HepG2 (cell line): ENCODE results near the gene TAF1B. TPM values are rescaled to one million over a fixed set of nuclear protein-coding genes. Genes with fewer than 3 reads are reported as not detected.

ENCODE experiments used
- ATAC-seq: fragments of 200-7000 bp; cut with Tn5 transposase; 3 replicates; pipeline ENCODE4 v1.9.1; 2020; ENCODE audit warnings: mild to moderate bottlenecking, moderate library complexity
- BruUV-seq: library from RNA; stranded (reverse); fragments of 400-500 nt; replicated peaks from 2 replicates; lab custom pipeline; 2021; lab: Mats Ljungman, UMichigan
- CTCF ChIA-PET: fragments of 300-600 bp; formaldehyde crosslinking; extraction: SDS; loops from one replicate; lab custom pipeline; 2021; ENCODE audit warnings: low total read pairs, inconsistent platforms, low intra/inter-chr PET ratio; lab: Yijun Ruan, JAX
- POLR2A ChIA-PET: fragments of 350-600 bp; sonication (Branson Sonifier 250); formaldehyde crosslinking; loops from one replicate; lab custom pipeline; 2020; ENCODE audit warnings: antibody characterized with exemption, inconsistent platforms; lab: Yijun Ruan, JAX
- DNase-seq: peaks from one replicate; pipeline ENCODE4 v3.0.0-alpha.2; 2015; ENCODE audit warnings: low spot score
- FAIRE-seq: peaks from 3 replicates; lab custom pipeline; 2011; peaks lifted over from hg19 to GRCh38; lab: Jason Lieb, UNC
- H2AFZ ChIP-seq: one replicate; pipeline ENCODE4 v1.6.1; 2011; ENCODE audit warnings: low read length, inconsistent platforms
- H3K27ac ChIP-seq: fragments of 300-600 bp; 3 replicates; pipeline ENCODE4 v1.8.0; 2011; ENCODE audit warnings: mixed run types, mild to moderate bottlenecking, mixed read lengths, low read length, inconsistent platforms; ENCODE audit not compliant: insufficient read depth; ENCODE audit errors: extremely low read length
- H3K27me3 ChIP-seq, 2 experiments: fragments of 200-600 bp in 1 of 2; 2 replicates in 1 of 2; 3 replicates in 1 of 2; pipeline versions ENCODE4 v1.6.0 to v1.8.0; 2011; ENCODE audit warnings: low read length in 2 of 2, mild to moderate bottlenecking in 2 of 2, moderate library complexity in 2 of 2, inconsistent platforms in 1 of 2; ENCODE audit not compliant: insufficient read depth in 2 of 2, control insufficient read depth in 1 of 2
- H3K36me3 ChIP-seq, 2 experiments: fragments of 200-600 bp in 1 of 2; replicated peaks in 1 of 2; 2 replicates in 1 of 2; 3 replicates in 1 of 2; pipeline versions ENCODE4 v1.5.1 to v1.8.0; 2011; ENCODE audit warnings: low read length in 2 of 2, inconsistent platforms in 1 of 2; ENCODE audit not compliant: insufficient read depth in 2 of 2, control insufficient read depth in 1 of 2
- H3K4me1 ChIP-seq: 2 replicates; pipeline ENCODE4 v1.5.1; 2012; ENCODE audit warnings: low read length, inconsistent platforms; ENCODE audit not compliant: insufficient read depth
- H3K4me2 ChIP-seq: 2 replicates; pipeline ENCODE4 v1.6.0; 2011; ENCODE audit warnings: low read depth, low read length, inconsistent platforms
- H3K4me3 ChIP-seq, 3 experiments: fragments of 200-600 bp in 1 of 3; sonication (generic), shearing (Covaris generic) in 1 of 3; replicated peaks in 1 of 3; 2 replicates each; pipeline ENCODE4 v1.5.1; 2011 to 2016; ENCODE audit warnings: low read length in 3 of 3, inconsistent platforms in 2 of 3, low read depth in 2 of 3, mild to moderate bottlenecking in 2 of 3, control low read depth in 1 of 3, mixed read lengths in 1 of 3; ENCODE audit not compliant: insufficient read depth in 1 of 3
- H3K79me2 ChIP-seq: one replicate; pipeline ENCODE4 v1.6.1; 2011; ENCODE audit warnings: low read length, inconsistent platforms; ENCODE audit not compliant: insufficient read depth
- H3K9ac ChIP-seq: 2 replicates; pipeline ENCODE4 v1.6.0; 2011; ENCODE audit warnings: mild to moderate bottlenecking, low read depth, low read length, inconsistent platforms; ENCODE audit not compliant: insufficient read depth
- H3K9me3 ChIP-seq: 2 replicates; pipeline ENCODE4 v1.5.1; 2012; ENCODE audit warnings: mild to moderate bottlenecking, low read length
- H4K20me1 ChIP-seq: 2 replicates; pipeline ENCODE4 v1.6.0; 2011; ENCODE audit warnings: inconsistent platforms, mild to moderate bottlenecking, low read length, moderate library complexity; ENCODE audit not compliant: insufficient read depth
- FLYWCH1 ChIP-seq: sonication (generic); formaldehyde crosslinking; IDR thresholded peaks from 2 replicates; pipeline ENCODE4 v1.8.1; 2023; ENCODE audit warnings: mild to moderate bottlenecking, missing genetic modification reagents
- HNF4G ChIP-seq, 2 experiments: sonication (generic) in 1 of 2; formaldehyde crosslinking in 1 of 2; IDR thresholded peaks; 2 replicates each; pipeline versions ENCODE4 v1.4.0 to v1.6.1; 2011 to 2020; ENCODE audit warnings: borderline replicate concordance in 2 of 2, low read depth in 2 of 2, mild to moderate bottlenecking in 2 of 2, low read length in 1 of 2, missing genetic modification reagents in 1 of 2, moderate library complexity in 1 of 2
- HNRNPLL ChIP-seq: fragments of 200-400 bp; formaldehyde crosslinking; IDR thresholded peaks from 2 replicates; pipeline ENCODE4 v1.6.1; 2017; ENCODE audit warnings: mild to moderate bottlenecking, low read depth, low read length; ENCODE audit not compliant: poor library complexity, severe bottlenecking
- MTF2 ChIP-seq: sonication (generic); formaldehyde crosslinking; IDR thresholded peaks from 2 replicates; pipeline ENCODE4 v1.5.0; 2020; ENCODE audit warnings: missing genetic modification reagents, borderline replicate concordance
- PRMT3 ChIP-seq: sonication (generic); formaldehyde crosslinking; IDR thresholded peaks from 2 replicates; pipeline ENCODE4 v1.8.1; 2022; ENCODE audit warnings: low read depth, mild to moderate bottlenecking, moderate library complexity, missing genetic modification reagents, borderline replicate concordance
- RBM22 ChIP-seq: fragments of 200-400 bp; formaldehyde crosslinking; optimal IDR thresholded peaks from 2 replicates; pipeline ENCODE3; 2017; ENCODE audit warnings: mild to moderate bottlenecking, low read length, moderate library complexity
- TEAD3 ChIP-seq: optimal IDR thresholded peaks from 2 replicates; pipeline ENCODE3; 2016; ENCODE audit warnings: borderline replicate concordance
- U2AF1 ChIP-seq: fragments of 200-400 bp; formaldehyde crosslinking; optimal IDR thresholded peaks from 2 replicates; pipeline ENCODE3; 2017; ENCODE audit warnings: mild to moderate bottlenecking, low read depth, low read length
- ZFP82 ChIP-seq: sonication (generic); formaldehyde crosslinking; IDR thresholded peaks from 2 replicates; pipeline ENCODE4 v1.5.1; 2020; ENCODE audit warnings: mild to moderate bottlenecking, missing genetic modification reagents, borderline replicate concordance
- ZNF644 ChIP-seq: IDR thresholded peaks from 2 replicates; pipeline ENCODE4 v1.6.1; 2016; ENCODE audit warnings: low read depth
- ZNF790 ChIP-seq: sonication (generic); formaldehyde crosslinking; IDR thresholded peaks from 2 replicates; pipeline ENCODE4 v1.8.0; 2022; ENCODE audit warnings: missing genetic modification reagents, mild to moderate bottlenecking, borderline replicate concordance
- ZNF792 ChIP-seq: IDR thresholded peaks from 2 replicates; pipeline ENCODE4 v1.6.1; 2016
- WGBS: methylation state at CpG from one replicate; pipeline ENCODE4 v1.1.6; 2017; ENCODE audit warnings: low lambda C conversion rate; 5-methylcytosine and 5-hydroxymethylcytosine counted together
- in situ Hi-C: cut with HindIII; loops from 2 replicates; pipeline ENCODE4 v1.10.0; 2017; ENCODE audit warnings: low pct_unique_long_range_greater_than_20kb; ENCODE audit not compliant: extremely low pct_ligation_motif_present
- intact Hi-C: fragments of 100-400 bp; cut with micrococcal nuclease; formaldehyde crosslinking; loops from one replicate; pipeline ENCODE4 v1.10.0; 2022; ENCODE audit not compliant: unreplicated experiment
- polyA plus RNA-seq, 8 experiments: library from polyadenylated mRNA; depleted of rRNA in 3 of 8; stranded (reverse) in 7 of 8; unstranded in 1 of 8; fragments of >200 nt; fragmentation: Illumina TruSeq in 4 of 8; extraction: Trizol in 4 of 8; gene quantifications; 2 replicates each; pipeline versions ENCODE4 v1.2.1 to v1.2.3, GENCODE V29; 2011 to 2016; ENCODE audit warnings: low read depth in 4 of 8, missing spikeins in 1 of 8, mixed read lengths in 1 of 8; ENCODE audit not compliant: insufficient read depth in 1 of 8
- total RNA-seq, 5 experiments: library from RNA; depleted of rRNA; stranded (reverse); fragments of >200 nt; fragmentation: Illumina TruSeq; extraction: Trizol; gene quantifications; 2 replicates each; pipeline ENCODE4 v1.2.3, GENCODE V29; 2016; ENCODE audit warnings: low read depth in 1 of 5
- TF ChIP-seq, protein P1 (sequence below): sonication (generic); formaldehyde crosslinking; IDR thresholded peaks from 2 replicates; pipeline ENCODE4 v1.5.1; 2020; ENCODE audit warnings: mild to moderate bottlenecking, moderate library complexity, missing genetic modification reagents
- TF ChIP-seq, protein P2 (sequence below): sonication (generic); formaldehyde crosslinking; conservative IDR thresholded peaks from 2 replicates; pipeline ENCODE4 v1.4.0; 2020; ENCODE audit warnings: missing genetic modification reagents
- TF ChIP-seq, protein P3 (sequence below), 2 experiments: IDR thresholded peaks; 2 replicates each; pipeline ENCODE4 v1.6.1; 2011 to 2012; ENCODE audit warnings: low read length in 2 of 2, borderline replicate concordance in 1 of 2, low read depth in 1 of 2, mild to moderate bottlenecking in 1 of 2, moderate library complexity in 1 of 2

TAF1B gene
- total and polyA plus RNA-seq, 2 of the 13 experiments (the other 11 are each of a cell fraction or from before 2014, with no cell fraction given) = 13.3 to 27.7 TPM

DNA sequence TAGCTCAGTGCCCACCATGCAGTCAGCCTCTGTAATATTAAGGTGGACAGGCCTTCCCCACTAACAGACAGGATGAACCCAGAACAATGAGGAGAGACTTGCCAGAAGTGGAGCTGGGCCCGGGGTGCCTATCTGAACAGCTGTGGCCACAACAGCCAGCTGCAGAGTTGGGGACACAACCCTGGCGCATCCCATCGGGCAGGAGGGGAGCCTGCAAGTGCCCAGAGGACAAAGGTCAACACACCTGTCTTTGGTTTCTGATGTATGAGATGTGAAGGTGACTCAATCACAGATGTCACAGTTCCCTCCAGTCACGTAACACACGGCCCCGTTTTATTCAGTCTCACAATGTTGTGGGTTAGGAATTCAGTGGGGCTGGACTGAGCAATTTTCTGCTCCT, 48.2 kb upstream of the TAF1B start:
- Histone ChIP-seq H3K36me3 (no peaks in the 10 kb centered on the region), H3K4me2 (peak overlapping the region; percentile 25; the same call in 1 of the 2 replicates), H3K4me3 (no peak overlapping the region; a peak in 1 of 6 replicates), H3K27ac (no peak overlapping the region), H4K20me1 (no peaks in the 10 kb centered on the region), H3K9ac (no peak overlapping the region), H3K79me2 (no peaks in the 10 kb centered on the region), H3K27me3 (peaks cover 2 to 25% of the 10 kb centered on the region in 2 experiments; a peak in 3 of 5 replicates), H3K4me1 (peaks cover 52% of the 10 kb centered on the region), H3K9me3 (no peaks in the 10 kb centered on the region), H2AFZ (no peak overlapping the region)
- no TSS peak for BruUV-seq
- FAIRE-seq = no peak
- in situ Hi-C loops (loop anchor here (5.0 kb wide), 1 partner anchor 252 kb away; no protein-coding TSS in a partner anchor), intact Hi-C loops (no loop called here)
- ChIA-PET CTCF (no interaction called here), POLR2A (no interaction called here)
- DNase-seq = no peak
- whole genome bisulfite sequencing = 20% methylated on average over 6 of the region's 6 CpGs
- ATAC-seq = no peak
- TF ChIP-seq RBM22 = no peak
- TF ChIP-seq MTF2 (CRISPR knock-in tag) = no peak
- TF ChIP-seq U2AF1 = no peak
- TF ChIP-seq, protein P1, sequence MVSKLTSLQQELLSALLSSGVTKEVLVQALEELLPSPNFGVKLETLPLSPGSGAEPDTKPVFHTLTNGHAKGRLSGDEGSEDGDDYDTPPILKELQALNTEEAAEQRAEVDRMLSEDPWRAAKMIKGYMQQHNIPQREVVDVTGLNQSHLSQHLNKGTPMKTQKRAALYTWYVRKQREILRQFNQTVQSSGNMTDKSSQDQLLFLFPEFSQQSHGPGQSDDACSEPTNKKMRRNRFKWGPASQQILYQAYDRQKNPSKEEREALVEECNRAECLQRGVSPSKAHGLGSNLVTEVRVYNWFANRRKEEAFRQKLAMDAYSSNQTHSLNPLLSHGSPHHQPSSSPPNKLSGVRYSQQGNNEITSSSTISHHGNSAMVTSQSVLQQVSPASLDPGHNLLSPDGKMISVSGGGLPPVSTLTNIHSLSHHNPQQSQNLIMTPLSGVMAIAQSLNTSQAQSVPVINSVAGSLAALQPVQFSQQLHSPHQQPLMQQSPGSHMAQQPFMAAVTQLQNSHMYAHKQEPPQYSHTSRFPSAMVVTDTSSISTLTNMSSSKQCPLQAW (CRISPR knock-in tag) = no peak
- TF ChIP-seq ZNF644 (CRISPR knock-in tag) = no peak
- 0 out of 2 replicates have a peak, but pooled peaks have one; percentile 18 for TF ChIP-seq HNF4G (IDR thresholded peaks at IDR 0.05; ENCODE audit: borderline replicate concordance, low read depth, low read length)
- TF ChIP-seq HNF4G (CRISPR knock-in tag; IDR thresholded peaks at IDR 0.05; ENCODE audit: borderline replicate concordance, low read depth) = no peak
- no peak for TF ChIP-seq TEAD3
- TF ChIP-seq ZFP82 (CRISPR knock-in tag) = no peak
- TF ChIP-seq ZNF790 (CRISPR knock-in tag) = peak; percentile 100
- TF ChIP-seq HNRNPLL = no peak
- no peak for TF ChIP-seq ZNF792 (CRISPR knock-in tag)
- TF ChIP-seq, protein P2, sequence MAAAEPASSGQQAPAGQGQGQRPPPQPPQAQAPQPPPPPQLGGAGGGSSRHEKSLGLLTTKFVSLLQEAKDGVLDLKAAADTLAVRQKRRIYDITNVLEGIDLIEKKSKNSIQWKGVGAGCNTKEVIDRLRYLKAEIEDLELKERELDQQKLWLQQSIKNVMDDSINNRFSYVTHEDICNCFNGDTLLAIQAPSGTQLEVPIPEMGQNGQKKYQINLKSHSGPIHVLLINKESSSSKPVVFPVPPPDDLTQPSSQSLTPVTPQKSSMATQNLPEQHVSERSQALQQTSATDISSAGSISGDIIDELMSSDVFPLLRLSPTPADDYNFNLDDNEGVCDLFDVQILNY (CRISPR knock-in tag) = no peak
- TF ChIP-seq, protein P3, sequence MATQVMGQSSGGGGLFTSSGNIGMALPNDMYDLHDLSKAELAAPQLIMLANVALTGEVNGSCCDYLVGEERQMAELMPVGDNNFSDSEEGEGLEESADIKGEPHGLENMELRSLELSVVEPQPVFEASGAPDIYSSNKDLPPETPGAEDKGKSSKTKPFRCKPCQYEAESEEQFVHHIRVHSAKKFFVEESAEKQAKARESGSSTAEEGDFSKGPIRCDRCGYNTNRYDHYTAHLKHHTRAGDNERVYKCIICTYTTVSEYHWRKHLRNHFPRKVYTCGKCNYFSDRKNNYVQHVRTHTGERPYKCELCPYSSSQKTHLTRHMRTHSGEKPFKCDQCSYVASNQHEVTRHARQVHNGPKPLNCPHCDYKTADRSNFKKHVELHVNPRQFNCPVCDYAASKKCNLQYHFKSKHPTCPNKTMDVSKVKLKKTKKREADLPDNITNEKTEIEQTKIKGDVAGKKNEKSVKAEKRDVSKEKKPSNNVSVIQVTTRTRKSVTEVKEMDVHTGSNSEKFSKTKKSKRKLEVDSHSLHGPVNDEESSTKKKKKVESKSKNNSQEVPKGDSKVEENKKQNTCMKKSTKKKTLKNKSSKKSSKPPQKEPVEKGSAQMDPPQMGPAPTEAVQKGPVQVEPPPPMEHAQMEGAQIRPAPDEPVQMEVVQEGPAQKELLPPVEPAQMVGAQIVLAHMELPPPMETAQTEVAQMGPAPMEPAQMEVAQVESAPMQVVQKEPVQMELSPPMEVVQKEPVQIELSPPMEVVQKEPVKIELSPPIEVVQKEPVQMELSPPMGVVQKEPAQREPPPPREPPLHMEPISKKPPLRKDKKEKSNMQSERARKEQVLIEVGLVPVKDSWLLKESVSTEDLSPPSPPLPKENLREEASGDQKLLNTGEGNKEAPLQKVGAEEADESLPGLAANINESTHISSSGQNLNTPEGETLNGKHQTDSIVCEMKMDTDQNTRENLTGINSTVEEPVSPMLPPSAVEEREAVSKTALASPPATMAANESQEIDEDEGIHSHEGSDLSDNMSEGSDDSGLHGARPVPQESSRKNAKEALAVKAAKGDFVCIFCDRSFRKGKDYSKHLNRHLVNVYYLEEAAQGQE (IDR thresholded peaks at IDR 0.05; ENCODE audit: borderline replicate concordance in 1 of 2, low read depth in 1 of 2, low read length in 2 of 2) = no peak
- no peak for TF ChIP-seq PRMT3 (CRISPR knock-in tag)
- no peak for TF ChIP-seq FLYWCH1 (CRISPR knock-in tag)
